SU-DHL-6 (cell line): ENCODE measurements around the gene CRIP2.

ENCODE experiments used
- H2AFZ ChIP-seq: fragments of 200-600 bp; sonication (generic); 2 replicates; pipeline ENCODE4 v1.6.1; 2014; ENCODE audit warnings: low read depth, mild to moderate bottlenecking, moderate library complexity, mixed read lengths, antibody characterized with exemption, low read length; ENCODE audit not compliant: severe bottlenecking
- H3F3A ChIP-seq: fragments of 200-600 bp; shearing (Covaris generic); 2 replicates; pipeline ENCODE4 v1.6.0; 2016; ENCODE audit warnings: antibody characterized with exemption, mild to moderate bottlenecking; ENCODE audit not compliant: insufficient read depth
- H3K27ac ChIP-seq: fragments of 200-600 bp; sonication (generic); 2 replicates; pipeline ENCODE4 v1.5.1; 2016; ENCODE audit warnings: low read depth, mild to moderate bottlenecking, low read length, moderate library complexity, mixed read lengths
- H3K27me3 ChIP-seq: fragments of 200-600 bp; sonication (generic), shearing (Covaris generic); 2 replicates; pipeline ENCODE4 v1.6.0; 2014; ENCODE audit warnings: mild to moderate bottlenecking, low read length
- H3K36me3 ChIP-seq: fragments of 200-600 bp; sonication (generic); 2 replicates; pipeline ENCODE4 v1.6.1; 2014; ENCODE audit warnings: mild to moderate bottlenecking, low read length, mixed read lengths
- H3K4me2 ChIP-seq: fragments of 300-600, 200-600 bp; shearing (Covaris generic), sonication (generic); 2 replicates; pipeline ENCODE4 v1.6.0; 2014; ENCODE audit warnings: low read length, low read depth, mild to moderate bottlenecking; ENCODE audit not compliant: poor library complexity, severe bottlenecking
- H3K4me3 ChIP-seq: fragments of 200-600 bp; sonication (generic); 2 replicates; pipeline ENCODE4 v1.5.1; 2014; ENCODE audit warnings: antibody characterized with exemption, low read length, mild to moderate bottlenecking, mixed read lengths; ENCODE audit not compliant: insufficient read depth, poor library complexity, severe bottlenecking
- H3K79me2 ChIP-seq: fragments of 200-600 bp; sonication (generic); 2 replicates; pipeline ENCODE4 v1.6.1; 2014; ENCODE audit warnings: mild to moderate bottlenecking, low read length, moderate library complexity; ENCODE audit not compliant: insufficient read depth
- H3K9ac ChIP-seq: fragments of 200-600 bp; sonication (generic); 2 replicates; pipeline ENCODE4 v1.7.0; 2014; ENCODE audit warnings: mild to moderate bottlenecking, low read length
- H3K9me2 ChIP-seq: fragments of 200-600 bp; sonication (generic); replicated peaks from 2 replicates; pipeline ENCODE4 v1.6.1; 2014; ENCODE audit warnings: low read length; ENCODE audit not compliant: insufficient read depth
- H3K9me3 ChIP-seq: fragments of 200-600 bp; sonication (generic); 2 replicates; pipeline ENCODE4 v1.6.1; 2014; ENCODE audit warnings: low read length, mixed read lengths; ENCODE audit not compliant: insufficient read depth
- H4K20me1 ChIP-seq: fragments of 200-600 bp; sonication (generic); 2 replicates; pipeline ENCODE4 v1.6.1; 2014; ENCODE audit warnings: low read depth, mild to moderate bottlenecking, antibody characterized with exemption, low read length, moderate library complexity, mixed read lengths
- CTCF ChIP-seq: fragments of 200-600 bp; sonication (generic); IDR thresholded peaks from one replicate; pipeline ENCODE4 v1.5.1; 2017; ENCODE audit warnings: antibody characterized with exemption, mild to moderate bottlenecking, low read length, moderate library complexity; ENCODE audit not compliant: insufficient read depth, poor library complexity, severe bottlenecking
- EZH2phosphoT487 ChIP-seq: fragments of 200-600 bp; sonication (generic), shearing (Covaris generic); conservative IDR thresholded peaks from 2 replicates; pipeline ENCODE4 v1.6.1; 2018; ENCODE audit warnings: mild to moderate bottlenecking, antibody characterized with exemption, low read length, moderate library complexity, mixed read lengths

CRIP2 gene

GRCh38 chr14:105442125-105442524, 32.5 kb upstream of the CRIP2 start:
- no peaks in the 10 kb centered on the region for H3K9me2 ChIP-seq
- no peak overlapping the region for H2AFZ ChIP-seq
- H3K27me3 ChIP-seq, result no peaks in the 10 kb centered on the region
- H3K79me2 ChIP-seq, result peaks cover 34% of the 10 kb centered on the region
- no peaks in the 10 kb centered on the region for H3K36me3 ChIP-seq
- H3K9me3 ChIP-seq, result peaks cover under 1% of the 10 kb centered on the region; the same call in 1 of the 2 replicates
- H3K9ac ChIP-seq, result no peak overlapping the region
- TF ChIP-seq CTCF (no peak), EZH2phosphoT487 (no peak)
- H3F3A ChIP-seq, result no peaks in the 10 kb centered on the region
- H4K20me1 ChIP-seq, result peaks cover 3% of the 10 kb centered on the region; the same call in 1 of the 2 replicates
- H3K4me3 ChIP-seq, result no peak overlapping the region
- H3K27ac ChIP-seq, result no peak overlapping the region
- no peak overlapping the region for H3K4me2 ChIP-seq

DNA sequence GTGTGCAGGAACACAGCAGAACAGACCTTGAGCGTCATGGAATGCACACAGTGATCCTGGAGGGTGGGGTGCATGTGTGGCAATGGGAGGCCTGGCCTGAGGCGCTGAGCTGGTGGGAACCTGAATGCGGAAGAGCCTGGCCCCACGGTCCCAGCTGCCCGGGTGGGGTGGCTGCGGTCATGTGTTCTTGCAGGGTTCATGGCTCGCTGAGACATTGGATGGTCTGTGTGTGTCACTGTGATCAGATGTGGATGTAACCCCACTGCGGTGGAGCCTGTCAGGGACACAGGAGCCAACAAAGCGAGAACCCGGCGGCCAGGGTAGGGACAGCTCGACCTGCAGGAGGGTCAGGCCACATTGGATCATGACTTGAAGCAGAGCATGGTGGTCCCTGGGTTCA, 31.8 kb upstream of the CRIP2 start:
- Histone ChIP-seq H3K36me3 (no peaks in the 10 kb centered on the region), H3K4me3 (no peak overlapping the region), H3K4me2 (no peak overlapping the region), H3K79me2 (peaks cover 27% of the 10 kb centered on the region), H2AFZ (no peak overlapping the region), H3K9me2 (no peaks in the 10 kb centered on the region), H4K20me1 (peaks cover 3% of the 10 kb centered on the region; the same call in 1 of the 2 replicates), H3K9me3 (no peaks in the 10 kb centered on the region), H3F3A (no peaks in the 10 kb centered on the region), H3K27me3 (no peaks in the 10 kb centered on the region), H3K27ac (no peak overlapping the region), H3K9ac (no peak overlapping the region)
- TF ChIP-seq EZH2phosphoT487 (no peak), CTCF (no peak)

DNA sequence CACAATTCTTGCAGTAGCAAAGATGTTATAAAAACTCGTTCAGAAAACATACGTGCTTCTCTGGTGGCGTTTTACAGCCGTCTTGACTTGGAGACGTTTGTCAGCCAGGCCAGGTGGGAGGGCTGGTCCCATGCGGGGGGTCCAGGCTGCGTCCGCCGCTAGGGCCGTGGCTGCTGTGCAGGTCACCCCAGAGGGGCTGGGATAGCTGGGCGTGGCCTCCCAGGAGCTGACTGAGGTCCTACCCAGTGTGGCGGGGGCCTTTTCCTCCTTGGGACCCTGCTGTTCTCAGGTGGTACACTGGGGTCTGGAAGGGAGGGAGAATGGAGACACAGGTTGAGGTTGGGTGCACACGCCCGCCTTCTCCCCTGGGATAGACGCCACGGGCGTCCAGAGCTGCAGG, 29.8 kb upstream of the CRIP2 start:
- no peak overlapping the region for H3K27ac ChIP-seq
- H3K79me2 ChIP-seq, result peaks cover 9% of the 10 kb centered on the region; the same call in 1 of the 2 replicates
- H3F3A ChIP-seq, result no peaks in the 10 kb centered on the region
- no peaks in the 10 kb centered on the region for H3K36me3 ChIP-seq
- TF ChIP-seq EZH2phosphoT487 (no peak), CTCF (no peak)
- peaks cover 3% of the 10 kb centered on the region; the same call in 1 of the 2 replicates for H4K20me1 ChIP-seq
- no peak overlapping the region for H2AFZ ChIP-seq
- H3K4me3 ChIP-seq, result no peak overlapping the region
- no peak overlapping the region for H3K9ac ChIP-seq
- no peaks in the 10 kb centered on the region for H3K9me2 ChIP-seq
- H3K27me3 ChIP-seq, result no peaks in the 10 kb centered on the region
- H3K4me2 ChIP-seq, result no peak overlapping the region
- H3K9me3 ChIP-seq, result no peaks in the 10 kb centered on the region

GRCh38 chr14:105445290-105445689, 29.3 kb upstream of the CRIP2 start:
- Histone ChIP-seq H3K9me3 (no peaks in the 10 kb centered on the region), H3K79me2 (peaks cover 5% of the 10 kb centered on the region; the same call in 1 of the 2 replicates), H3K9me2 (no peaks in the 10 kb centered on the region), H3F3A (no peaks in the 10 kb centered on the region), H4K20me1 (peaks cover 3% of the 10 kb centered on the region; the same call in 1 of the 2 replicates), H3K4me3 (no peak overlapping the region), H3K36me3 (no peaks in the 10 kb centered on the region), H3K27ac (no peak overlapping the region), H3K9ac (no peak overlapping the region), H3K4me2 (no peak overlapping the region), H2AFZ (no peak overlapping the region), H3K27me3 (no peaks in the 10 kb centered on the region)
- TF ChIP-seq CTCF (no peak), EZH2phosphoT487 (no peak)
